Mesendoderm (in vitro differentiated cells): ENCODE measurements around the gene DUSP1.

Experiments
- DNase-seq: peaks from one replicate; pipeline ENCODE4 v3.0.0; 2013
- H2AK5ac ChIP-seq: 2 replicates; pipeline ENCODE4 v1.6.1; 2013; ENCODE audit warnings: low read length, inconsistent platforms
- H2BK120ac ChIP-seq: 2 replicates; pipeline ENCODE4 v1.6.1; 2013; ENCODE audit warnings: low read depth, mild to moderate bottlenecking, low read length, moderate library complexity, mixed read lengths
- H2BK15ac ChIP-seq: replicated peaks from 2 replicates; pipeline ENCODE4 v1.6.1; 2013; ENCODE audit warnings: low read depth, mild to moderate bottlenecking, moderate library complexity
- H2BK5ac ChIP-seq: 2 replicates; pipeline ENCODE4 v1.6.1; 2013; ENCODE audit warnings: low read length, inconsistent platforms
- H3K18ac ChIP-seq: 2 replicates; pipeline ENCODE4 v1.6.1; 2013; ENCODE audit warnings: mild to moderate bottlenecking, low read length, mixed read lengths
- H3K23ac ChIP-seq: one replicate; pipeline ENCODE4 v1.6.1; 2013; ENCODE audit warnings: low read length
- H3K27ac ChIP-seq: 2 replicates; pipeline ENCODE4 v1.5.1; 2013; ENCODE audit warnings: low read depth, mild to moderate bottlenecking, inconsistent platforms, low read length, moderate library complexity
- H3K27me3 ChIP-seq: 2 replicates; pipeline ENCODE4 v1.6.1; 2013; ENCODE audit warnings: low read length, control low read depth, mild to moderate bottlenecking, inconsistent platforms; ENCODE audit not compliant: insufficient read depth, poor library complexity
- H3K36me3 ChIP-seq: 2 replicates; pipeline ENCODE4 v1.6.1; 2013; ENCODE audit warnings: low read length, inconsistent platforms; ENCODE audit not compliant: control insufficient read depth, insufficient read depth
- H3K4ac ChIP-seq: one replicate; pipeline ENCODE4 v1.6.1; 2013; ENCODE audit warnings: low read depth, mild to moderate bottlenecking, low read length, moderate library complexity
- H3K4me1 ChIP-seq: 2 replicates; pipeline ENCODE4 v1.6.1; 2013; ENCODE audit warnings: low read depth, low read length, inconsistent platforms; ENCODE audit not compliant: control insufficient read depth
- H3K4me2 ChIP-seq: 2 replicates; pipeline ENCODE4 v1.6.1; 2013; ENCODE audit warnings: low read length
- H3K4me3 ChIP-seq: 2 replicates; pipeline ENCODE4 v1.5.1; 2013; ENCODE audit warnings: mild to moderate bottlenecking, low read length
- H3K56ac ChIP-seq: one replicate; pipeline ENCODE4 v1.6.1; 2013; ENCODE audit warnings: low read length
- H3K79me1 ChIP-seq: 2 replicates; pipeline ENCODE4 v1.6.1; 2013; ENCODE audit warnings: low read length, inconsistent platforms
- H3K79me2 ChIP-seq: 2 replicates; pipeline ENCODE4 v1.6.1; 2013; ENCODE audit warnings: mild to moderate bottlenecking, low read length; ENCODE audit not compliant: control insufficient read depth, insufficient read depth
- H3K9ac ChIP-seq: 2 replicates; pipeline ENCODE4 v1.6.1; 2013; ENCODE audit warnings: low read length, inconsistent platforms
- H4K5ac ChIP-seq: one replicate; pipeline ENCODE4 v1.6.1; 2013; ENCODE audit warnings: low read length
- H4K8ac ChIP-seq: one replicate; pipeline ENCODE4 v1.6.1; 2013; ENCODE audit warnings: low read depth, mild to moderate bottlenecking, control low read depth, low read length, moderate library complexity
- WGBS: extraction: QIAGEN DNeasy Blood & Tissue Kit; methylation state at CpG from one replicate; pipeline ENCODE4 v1.1.7; 2013; ENCODE audit warnings: low lambda C conversion rate, missing lambda C conversion rate; ENCODE audit not compliant: insufficient coverage; ENCODE audit errors: extremely low coverage; 5-methylcytosine and 5-hydroxymethylcytosine counted together

DUSP1 gene

DNA sequence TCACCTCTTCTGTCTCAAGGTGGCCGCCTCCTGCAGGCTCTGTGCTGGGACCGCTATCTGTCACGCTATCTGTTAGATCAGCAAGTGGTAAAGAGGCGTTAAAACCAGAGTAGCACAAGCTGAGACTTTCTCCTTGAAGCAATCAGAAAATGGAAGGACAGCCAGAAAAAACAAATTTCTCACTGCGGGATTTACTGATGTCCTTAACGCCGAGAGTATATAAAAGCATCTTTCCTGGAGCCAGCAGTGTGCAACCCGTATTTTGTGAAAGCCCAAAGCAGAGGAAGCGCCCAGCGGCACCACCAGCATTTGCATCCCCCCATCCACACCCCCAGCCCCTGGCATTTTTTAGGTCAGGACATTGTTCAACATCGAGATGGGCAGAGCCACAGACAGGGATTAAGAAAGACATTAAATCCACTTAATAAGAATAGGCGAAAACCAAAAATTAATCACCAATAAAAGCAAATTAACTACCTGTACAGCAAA lies 48.6 kb downstream of the DUSP1 start:
- peak; percentile 88 for DNase-seq
- Histone ChIP-seq H3K27me3 (peaks cover 8% of the 10 kb centered on the region), H3K9ac (no peak overlapping the region), H2BK15ac (no peak overlapping the region), H3K4me2 (no peak overlapping the region), H3K18ac (no peak overlapping the region), H4K8ac (no peak overlapping the region), H3K56ac (no peak overlapping the region), H3K4me3 (no peak overlapping the region), H3K36me3 (no peaks in the 10 kb centered on the region), H3K79me1 (no peaks in the 10 kb centered on the region), H2AK5ac (no peak overlapping the region), H2BK5ac (no peak overlapping the region), H3K4ac (no peak overlapping the region), H3K4me1 (peaks cover 7% of the 10 kb centered on the region), H4K5ac (no peak overlapping the region), H3K27ac (no peak overlapping the region), H3K79me2 (no peaks in the 10 kb centered on the region), H3K23ac (no peak overlapping the region), H2BK120ac (no peak overlapping the region)
- WGBS = no CpG with 5 or more reads among the region's 12 CpGs

DNA sequence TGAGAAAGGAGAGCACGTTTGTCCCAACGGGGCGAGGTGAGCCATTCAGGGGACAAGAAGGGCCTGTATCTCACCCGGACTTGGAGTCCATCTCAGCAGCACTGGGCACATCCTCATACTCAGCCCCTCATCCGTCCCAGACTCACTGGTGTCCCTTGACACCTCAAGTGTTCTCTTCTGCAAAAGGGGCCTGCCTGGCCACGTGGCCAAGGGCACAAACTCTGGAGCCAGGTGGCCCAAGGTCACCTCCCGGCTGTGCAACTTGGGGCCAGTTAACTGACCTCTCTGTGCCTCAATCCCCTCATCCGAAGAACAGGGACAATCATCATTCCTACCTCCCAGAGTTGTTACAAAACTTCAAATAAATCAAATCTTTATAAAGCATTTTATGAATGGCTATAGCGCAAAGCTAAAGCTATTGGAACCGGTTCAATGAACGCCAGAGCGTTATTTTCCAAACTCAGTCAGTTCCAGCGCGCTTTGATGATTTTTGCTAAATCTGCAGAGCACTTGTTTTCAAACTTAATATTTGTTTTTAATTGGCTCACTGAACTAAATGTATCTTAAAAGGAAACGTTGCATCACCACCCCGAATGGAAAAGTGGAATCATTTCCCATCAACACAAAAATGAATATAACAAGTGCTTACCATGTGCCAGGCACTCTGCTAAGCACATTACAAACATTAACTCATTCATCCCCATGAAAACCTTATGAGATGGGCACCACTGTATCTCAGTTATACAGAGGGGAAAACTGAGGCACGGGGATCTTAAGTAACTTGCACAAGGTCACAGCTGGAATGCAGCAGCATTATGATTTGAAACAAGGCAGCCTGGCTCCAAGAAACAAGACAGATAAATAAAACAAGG lies 49.3 kb downstream of the DUSP1 start:
- WGBS = no CpG with 5 or more reads among the region's 17 CpGs
- H3K4me3 ChIP-seq = no peak overlapping the region

DNA sequence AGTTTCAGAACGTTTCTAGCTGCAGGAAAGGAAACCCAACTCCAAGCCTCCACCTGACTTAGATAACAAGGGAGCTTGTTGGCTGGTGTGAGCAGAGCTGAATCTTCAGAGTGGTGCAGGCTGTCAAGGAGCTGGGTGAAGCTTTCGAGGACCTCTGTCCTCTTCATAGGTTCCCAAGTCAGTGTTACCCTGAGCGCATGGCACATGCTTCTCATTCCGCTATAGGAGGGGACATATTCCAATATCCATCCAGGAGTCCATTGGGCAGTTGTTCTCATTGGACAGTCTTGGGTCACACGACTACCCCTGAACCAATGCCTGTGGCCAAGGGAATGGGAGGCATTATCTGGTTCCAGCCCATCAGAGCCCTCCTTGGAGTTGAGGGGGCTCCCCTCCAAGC lies 50.3 kb downstream of the DUSP1 start:
- Histone ChIP-seq H3K4ac (no peak overlapping the region), H2AK5ac (no peak overlapping the region), H4K8ac (no peak overlapping the region), H3K79me1 (no peaks in the 10 kb centered on the region), H3K4me2 (no peak overlapping the region), H2BK15ac (no peak overlapping the region), H3K56ac (no peak overlapping the region), H2BK5ac (no peak overlapping the region), H3K4me3 (no peak overlapping the region), H3K4me1 (peaks cover 7% of the 10 kb centered on the region), H3K27me3 (peaks cover 8% of the 10 kb centered on the region), H4K5ac (no peak overlapping the region), H3K36me3 (no peaks in the 10 kb centered on the region), H2BK120ac (no peak overlapping the region), H3K27ac (no peak overlapping the region), H3K18ac (no peak overlapping the region), H3K9ac (no peak overlapping the region), H3K79me2 (no peaks in the 10 kb centered on the region), H3K23ac (no peak overlapping the region)
- no peak for DNase-seq
- WGBS = no CpG with 5 or more reads among the region's 5 CpGs

More for the DNA sequence above, 49.3 kb downstream of the DUSP1 start:
- no peak overlapping the region for H3K56ac ChIP-seq
- no peak overlapping the region for H3K4ac ChIP-seq
- H3K23ac ChIP-seq = no peak overlapping the region
- H2BK15ac ChIP-seq = no peak overlapping the region
- H2BK5ac ChIP-seq = no peak overlapping the region
- H2AK5ac ChIP-seq = no peak overlapping the region
- peaks cover 8% of the 10 kb centered on the region for H3K27me3 ChIP-seq
- H3K27ac ChIP-seq = no peak overlapping the region
- no peaks in the 10 kb centered on the region for H3K79me1 ChIP-seq
- no peak for DNase-seq
- no peak overlapping the region for H4K5ac ChIP-seq
- H2BK120ac ChIP-seq = no peak overlapping the region
- no peaks in the 10 kb centered on the region for H3K79me2 ChIP-seq
- peaks cover 7% of the 10 kb centered on the region for H3K4me1 ChIP-seq
- H3K9ac ChIP-seq = no peak overlapping the region
- H4K8ac ChIP-seq = no peak overlapping the region
- H3K36me3 ChIP-seq = no peaks in the 10 kb centered on the region
- no peak overlapping the region for H3K4me2 ChIP-seq
- H3K18ac ChIP-seq = no peak overlapping the region

DNA sequence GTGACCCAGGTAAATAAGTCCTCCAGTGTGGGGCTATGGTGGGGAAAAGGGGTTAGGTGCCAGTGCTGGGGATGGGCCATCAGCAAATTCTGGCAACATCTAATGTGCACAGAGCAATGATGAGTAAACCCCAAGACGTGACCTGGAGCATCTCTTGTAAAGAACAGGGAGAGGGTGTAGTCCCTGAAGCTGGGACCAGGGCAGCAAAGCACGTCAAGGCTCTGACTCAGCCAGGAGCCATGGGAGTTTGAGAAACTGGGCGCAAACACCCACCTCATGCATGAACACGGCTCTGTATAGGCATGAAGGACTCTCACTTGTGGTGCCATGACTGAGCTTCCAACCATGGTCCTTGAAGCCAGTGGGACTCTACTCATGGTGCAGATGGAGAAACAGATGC lies 51.8 kb downstream of the DUSP1 start:
- WGBS = no CpG with 5 or more reads among the region's 4 CpGs
- H2BK120ac ChIP-seq = no peak overlapping the region
- no peak for DNase-seq
- H3K27ac ChIP-seq = no peak overlapping the region
- no peak overlapping the region for H3K23ac ChIP-seq
- no peak overlapping the region for H3K4me2 ChIP-seq
- no peak overlapping the region for H2BK15ac ChIP-seq
- H4K5ac ChIP-seq = no peak overlapping the region
- no peak overlapping the region for H2BK5ac ChIP-seq
- H3K79me1 ChIP-seq = no peaks in the 10 kb centered on the region
- no peaks in the 10 kb centered on the region for H3K79me2 ChIP-seq
- no peak overlapping the region for H3K18ac ChIP-seq
- H3K56ac ChIP-seq = no peak overlapping the region
- H3K4ac ChIP-seq = no peak overlapping the region
- H3K36me3 ChIP-seq = no peaks in the 10 kb centered on the region
- H3K4me3 ChIP-seq = no peak overlapping the region
- no peak overlapping the region for H3K9ac ChIP-seq
- peaks cover 8% of the 10 kb centered on the region for H3K27me3 ChIP-seq
- no peak overlapping the region for H4K8ac ChIP-seq
- H2AK5ac ChIP-seq = no peak overlapping the region
- H3K4me1 ChIP-seq = peaks cover 7% of the 10 kb centered on the region

GRCh38 chr5:172718527-172719114 lies 52.4 kb downstream of the DUSP1 start:
- 100% methylated on average over 3 of the region's 3 CpGs for WGBS
- Histone ChIP-seq H3K79me1 (no peaks in the 10 kb centered on the region), H2BK120ac (no peak overlapping the region), H3K23ac (no peak overlapping the region), H3K4me1 (peaks cover 7% of the 10 kb centered on the region), H3K4me3 (no peak overlapping the region), H3K4ac (no peak overlapping the region), H3K9ac (no peak overlapping the region), H4K5ac (no peak overlapping the region), H2AK5ac (no peak overlapping the region), H3K56ac (no peak overlapping the region), H3K4me2 (no peak overlapping the region), H3K36me3 (no peaks in the 10 kb centered on the region), H2BK15ac (no peak overlapping the region), H3K18ac (no peak overlapping the region), H2BK5ac (no peak overlapping the region), H3K27me3 (peaks cover 8% of the 10 kb centered on the region), H3K79me2 (no peaks in the 10 kb centered on the region), H4K8ac (no peak overlapping the region), H3K27ac (no peak overlapping the region)
- no peak for DNase-seq
